GM23338 (cell line): Measurements from ENCODE around the gene MEIG1. TPM values are rescaled to one million over a fixed set of nuclear protein-coding genes. Genes with fewer than 3 reads are reported as not detected.

Experiments used
- ATAC-seq: fragments of 200-7000 bp; cut with Tn5 transposase; 3 replicates; pipeline ENCODE4 v1.9.1; 2020
- DNase-seq: peaks from one replicate; pipeline ENCODE4 v3.0.0-alpha.2; 2015; ENCODE audit warnings: low spot score
- H2AFZ ChIP-seq: fragments of 200-600 bp; sonication (generic); 2 replicates; pipeline ENCODE4 v1.8.0; 2016; ENCODE audit warnings: antibody characterized with exemption, mild to moderate bottlenecking, moderate library complexity
- H3F3A ChIP-seq: fragments of 200-600 bp; sonication (generic); replicated peaks from 2 replicates; pipeline ENCODE4 v1.8.0; 2017; ENCODE audit warnings: antibody characterized with exemption, mixed run types, low read depth
- H3K27ac ChIP-seq: fragments of 200-600 bp; sonication (generic); 2 replicates; pipeline ENCODE4 v1.6.1; 2016; ENCODE audit warnings: low read depth
- H3K27me3 ChIP-seq: fragments of 200-600 bp; sonication (generic); 2 replicates; pipeline ENCODE4 v1.8.0; 2016; ENCODE audit warnings: mild to moderate bottlenecking, mixed run types, moderate library complexity; ENCODE audit not compliant: insufficient read depth
- H3K36me3 ChIP-seq: fragments of 200-600 bp; sonication (generic); 2 replicates; pipeline ENCODE4 v1.8.0; 2016; ENCODE audit warnings: mild to moderate bottlenecking; ENCODE audit not compliant: insufficient read depth
- H3K4me1 ChIP-seq: fragments of 200-600 bp; sonication (generic); 2 replicates; pipeline ENCODE4 v1.8.0; 2016; ENCODE audit warnings: mild to moderate bottlenecking, moderate library complexity; ENCODE audit not compliant: insufficient read depth
- H3K4me2 ChIP-seq: fragments of 200-600 bp; sonication (generic); 2 replicates; pipeline ENCODE4 v1.7.1; 2017; ENCODE audit warnings: mixed run types
- H3K4me3 ChIP-seq: fragments of 200-600 bp; sonication (generic); 2 replicates; pipeline ENCODE4 v1.6.1; 2016; ENCODE audit warnings: mixed run types
- H3K79me2 ChIP-seq: fragments of 200-600 bp; sonication (generic); replicated peaks from 2 replicates; pipeline ENCODE4 v1.8.0; 2017; ENCODE audit warnings: mild to moderate bottlenecking; ENCODE audit not compliant: insufficient read depth
- H3K9me2 ChIP-seq: fragments of 200-600 bp; sonication (generic); 2 replicates; pipeline ENCODE4 v1.8.0; 2017; ENCODE audit not compliant: insufficient read depth
- H4K20me1 ChIP-seq: fragments of 200-600 bp; sonication (generic); replicated peaks from 2 replicates; pipeline ENCODE4 v1.8.0; 2017; ENCODE audit warnings: mild to moderate bottlenecking; ENCODE audit not compliant: insufficient read depth
- H3K27ac Mint-ChIP-seq: 2 replicates; pipeline ENCODE4 v1.8.0; 2020; ENCODE audit warnings: inconsistent platforms, mild to moderate bottlenecking, moderate library complexity, mixed read lengths
- H3K27me3 Mint-ChIP-seq: 3 replicates; pipeline ENCODE4 v1.8.0; 2022; ENCODE audit warnings: low read depth, mild to moderate bottlenecking, moderate library complexity, mixed read lengths, inconsistent platforms; ENCODE audit not compliant: insufficient read depth, poor library complexity
- H3K36me3 Mint-ChIP-seq: 3 replicates; pipeline ENCODE4 v1.8.0; 2021; ENCODE audit warnings: low read depth, mild to moderate bottlenecking, inconsistent platforms, moderate library complexity, mixed read lengths
- H3K4me1 Mint-ChIP-seq: 3 replicates; pipeline ENCODE4 v1.8.0; 2020; ENCODE audit warnings: mild to moderate bottlenecking, inconsistent platforms, mixed read lengths
- H3K4me3 Mint-ChIP-seq: 3 replicates; pipeline ENCODE4 v1.8.0; 2021; ENCODE audit warnings: moderate library complexity, mild to moderate bottlenecking, inconsistent platforms, mixed read lengths
- H3K9me3 Mint-ChIP-seq: 3 replicates; pipeline ENCODE4 v1.8.0; 2020; ENCODE audit warnings: moderate library complexity, mild to moderate bottlenecking, inconsistent platforms, mixed read lengths
- CREB1 ChIP-seq: fragments of 250-450 bp; sonication (Bioruptor Pico); IDR thresholded peaks from 2 replicates; pipeline ENCODE4 v1.5.0; 2020; ENCODE audit warnings: low read depth, mild to moderate bottlenecking, moderate library complexity
- ETS1 ChIP-seq: IDR thresholded peaks from 2 replicates; pipeline ENCODE4 v1.6.1; 2016; ENCODE audit warnings: antibody characterized with exemption
- EZH2 ChIP-seq: fragments of 200-600 bp; sonication (generic); IDR thresholded peaks from one replicate; pipeline ENCODE4 v1.8.0; 2017; ENCODE audit warnings: antibody characterized with exemption, mild to moderate bottlenecking, low read depth; ENCODE audit not compliant: unreplicated experiment
- EZH2phosphoT487 ChIP-seq: fragments of 200-600 bp; sonication (generic); IDR thresholded peaks from one replicate; pipeline ENCODE4 v1.8.1; 2018; ENCODE audit warnings: antibody characterized with exemption; ENCODE audit not compliant: unreplicated experiment
- JUNB ChIP-seq: IDR thresholded peaks from one replicate; pipeline ENCODE4 v1.6.1; 2016; ENCODE audit warnings: antibody characterized with exemption; ENCODE audit not compliant: unreplicated experiment
- NANOG ChIP-seq: IDR thresholded peaks from 2 replicates; pipeline ENCODE4 v1.6.1; 2016; ENCODE audit warnings: antibody characterized with exemption, borderline replicate concordance
- POLR2AphosphoS5 ChIP-seq: IDR thresholded peaks from 2 replicates; pipeline ENCODE4 v1.6.1; 2016; ENCODE audit warnings: antibody characterized with exemption, low read depth
- REST ChIP-seq: IDR thresholded peaks from one replicate; pipeline ENCODE4 v1.6.1; 2018; ENCODE audit warnings: antibody characterized with exemption; ENCODE audit not compliant: unreplicated experiment
- STAT1 ChIP-seq: IDR thresholded peaks from one replicate; pipeline ENCODE4 v1.6.1; 2016; ENCODE audit warnings: antibody characterized with exemption; ENCODE audit not compliant: unreplicated experiment
- ZNF114 ChIP-seq: fragments of 250-450 bp; sonication (Bioruptor Pico); IDR thresholded peaks from 2 replicates; pipeline ENCODE4 v1.5.0; 2020; ENCODE audit warnings: mild to moderate bottlenecking, moderate library complexity
- ZNF331 ChIP-seq: fragments of 250-450 bp; sonication (Bioruptor Pico); IDR thresholded peaks from 2 replicates; pipeline ENCODE4 v1.5.0; 2020; ENCODE audit warnings: low read depth, mild to moderate bottlenecking, moderate library complexity
- polyA plus RNA-seq: library from polyadenylated mRNA; unstranded; fragments of >200 nt; fragmentation: Nextera tagmentation; extraction: Ambion mirVana; gene quantifications from 2 replicates; pipeline ENCODE4 v1.2.1, GENCODE V29; 2016
- total RNA-seq: library from RNA; depleted of rRNA; stranded (reverse); fragments of >200 nt; shearing (Covaris generic); gene quantifications from 2 replicates; pipeline ENCODE4 v1.2.3, GENCODE V29; 2014
- TF ChIP-seq, protein P1 (sequence below), 2 experiments: fragments of 200-600 bp in 1 of 2; sonication (generic) in 1 of 2; conservative IDR thresholded peaks; 2 replicates each; pipeline versions ENCODE4 v1.5.1 to v1.6.1; 2016 to 2017; ENCODE audit warnings: antibody characterized with exemption in 2 of 2, low read depth in 2 of 2, mild to moderate bottlenecking in 2 of 2, moderate library complexity in 1 of 2

MEIG1 gene
- total and polyA plus RNA-seq, 2 experiments from 2014 or later, result 1.2 TPM; not detected in 1

DNA sequence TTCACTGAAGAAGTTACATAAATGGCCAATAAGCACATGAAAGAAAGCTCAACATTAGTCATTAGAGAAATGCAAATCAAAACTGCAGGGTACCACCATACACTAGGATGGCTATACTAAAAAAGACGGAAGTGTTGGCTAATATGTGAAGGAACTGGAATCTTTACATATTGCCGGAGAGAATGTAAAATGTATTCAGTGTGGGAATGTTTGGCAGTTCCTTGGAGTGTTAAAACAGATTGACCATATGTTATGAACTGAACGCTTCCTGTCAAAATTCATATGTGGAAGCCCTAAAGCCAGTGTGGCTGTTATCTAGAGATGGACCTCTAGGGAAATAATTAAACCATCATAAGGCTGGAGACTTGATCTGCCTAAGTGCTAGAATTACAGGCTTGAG lies 47.4 kb upstream of the MEIG1 start:
- H3K27me3 ChIP-seq, result no peaks in the 10 kb centered on the region
- H3K4me2 ChIP-seq, result no peak overlapping the region
- Mint-ChIP-seq H3K4me1 (peaks cover 3% of the 10 kb centered on the region; the same call in 1 of the 3 replicates), H3K4me3 (no peak overlapping the region), H3K27me3 (no peaks in the 10 kb centered on the region), H3K36me3 (peaks cover 99% of the 10 kb centered on the region), H3K9me3 (peaks cover 51% of the 10 kb centered on the region; the same call in 2 of the 3 replicates), H3K27ac (no peak overlapping the region)
- no peak overlapping the region for H3K4me3 ChIP-seq
- DNase-seq (no peak), ATAC-seq (no peak)
- H3K27ac ChIP-seq, result no peak overlapping the region
- H4K20me1 ChIP-seq, result 0 out of 2 replicates have a peak, but pooled peaks cover 4% of the 10 kb centered on the region
- no peaks in the 10 kb centered on the region for H3K4me1 ChIP-seq
- no peaks in the 10 kb centered on the region for H3K9me2 ChIP-seq
- no peak overlapping the region for H2AFZ ChIP-seq
- no peak for TF ChIP-seq ZNF114
- TF ChIP-seq ETS1, result no peak
- TF ChIP-seq STAT1, result no peak
- no peak for TF ChIP-seq EZH2
- no peak for TF ChIP-seq CREB1 (CRISPR knock-in tag)
- no peak for TF ChIP-seq NANOG
- TF ChIP-seq ZNF331 (CRISPR knock-in tag), result no peak
- TF ChIP-seq, protein P1, sequence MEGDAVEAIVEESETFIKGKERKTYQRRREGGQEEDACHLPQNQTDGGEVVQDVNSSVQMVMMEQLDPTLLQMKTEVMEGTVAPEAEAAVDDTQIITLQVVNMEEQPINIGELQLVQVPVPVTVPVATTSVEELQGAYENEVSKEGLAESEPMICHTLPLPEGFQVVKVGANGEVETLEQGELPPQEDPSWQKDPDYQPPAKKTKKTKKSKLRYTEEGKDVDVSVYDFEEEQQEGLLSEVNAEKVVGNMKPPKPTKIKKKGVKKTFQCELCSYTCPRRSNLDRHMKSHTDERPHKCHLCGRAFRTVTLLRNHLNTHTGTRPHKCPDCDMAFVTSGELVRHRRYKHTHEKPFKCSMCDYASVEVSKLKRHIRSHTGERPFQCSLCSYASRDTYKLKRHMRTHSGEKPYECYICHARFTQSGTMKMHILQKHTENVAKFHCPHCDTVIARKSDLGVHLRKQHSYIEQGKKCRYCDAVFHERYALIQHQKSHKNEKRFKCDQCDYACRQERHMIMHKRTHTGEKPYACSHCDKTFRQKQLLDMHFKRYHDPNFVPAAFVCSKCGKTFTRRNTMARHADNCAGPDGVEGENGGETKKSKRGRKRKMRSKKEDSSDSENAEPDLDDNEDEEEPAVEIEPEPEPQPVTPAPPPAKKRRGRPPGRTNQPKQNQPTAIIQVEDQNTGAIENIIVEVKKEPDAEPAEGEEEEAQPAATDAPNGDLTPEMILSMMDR (conservative IDR thresholded peaks at IDR 0.05; ENCODE audit: low read depth in 2 of 2), result no peak
- TF ChIP-seq POLR2AphosphoS5, result no peak
- TF ChIP-seq EZH2phosphoT487, result no peak
- no peak for TF ChIP-seq REST
- no peak for TF ChIP-seq JUNB
- H3K36me3 ChIP-seq, result peaks cover 22% of the 10 kb centered on the region; the same call in 1 of the 2 replicates
- H3K79me2 ChIP-seq, result no peaks in the 10 kb centered on the region
- no peaks in the 10 kb centered on the region for H3F3A ChIP-seq
